A673 (cell line): Measurements from ENCODE around the gene C12orf42.

Experiments used
- CTCF ChIP-seq: fragments of 300-800, 200-600 bp; sonication (generic); conservative IDR thresholded peaks from 2 replicates; pipeline ENCODE4 v1.5.1; 2017; ENCODE audit warnings: low read depth, mild to moderate bottlenecking, antibody characterized with exemption, low read length, moderate library complexity, mixed read lengths
- EZH2 ChIP-seq: fragments of 200-600 bp; sonication (generic); IDR thresholded peaks from 2 replicates; pipeline ENCODE4 v1.6.1; 2017; ENCODE audit warnings: borderline replicate concordance, low read depth, mild to moderate bottlenecking, mixed read lengths, antibody characterized with exemption, low read length; ENCODE audit not compliant: poor library complexity, severe bottlenecking

- TF ChIP-seq CTCF (no peak), EZH2 (no peak)
These were observed 158.8 kb downstream of the C12orf42 start for GRCh38 chr12:103336940-103337339.
